ENCODE measurements around the gene NDOR1.

NDOR1 gene

GRCh38 chr9:137160054-137160425 is 45.5 kb upstream of the NDOR1 start:
- DNase-seq (ENCODE audit: low read depth) = no peak
- TF ChIP-seq CTCF (IDR thresholded peaks at IDR 0.05; ENCODE audit: control insufficient read depth, extremely low read depth, insufficient read depth) = no peak
- H3K4me3 ChIP-seq (ENCODE audit: low read depth, low read length) = no peak overlapping the region

- no peak for TF ChIP-seq CTCF (IDR thresholded peaks at IDR 0.05; ENCODE audit: control insufficient read depth, extremely low read depth, insufficient read depth)
- DNase-seq (ENCODE audit: low read depth) = no peak
- H3K4me3 ChIP-seq (ENCODE audit: low read depth, low read length) = no peak overlapping the region
Measured at GRCh38 chr9:137160716-137161557, 44.6 kb upstream of the NDOR1 start.

GRCh38 chr9:137161558-137162486 is 43.7 kb upstream of the NDOR1 start:
- H3K4me3 ChIP-seq (ENCODE audit: low read depth, low read length) = no peak overlapping the region
- no peak for DNase-seq (ENCODE audit: low read depth)
- TF ChIP-seq CTCF (IDR thresholded peaks at IDR 0.05; ENCODE audit: control insufficient read depth, extremely low read depth, insufficient read depth) = no peak

- no peak overlapping the region for H3K4me3 ChIP-seq (ENCODE audit: low read depth, low read length)
- no peak for TF ChIP-seq CTCF (IDR thresholded peaks at IDR 0.05; ENCODE audit: control insufficient read depth, extremely low read depth, insufficient read depth)
- no peak for DNase-seq (ENCODE audit: low read depth)
Measured at GRCh38 chr9:137162505-137163364, 42.8 kb upstream of the NDOR1 start.

- no peak for TF ChIP-seq CTCF (IDR thresholded peaks at IDR 0.05; ENCODE audit: control insufficient read depth, extremely low read depth, insufficient read depth)
- no peak overlapping the region for H3K4me3 ChIP-seq (ENCODE audit: low read depth, low read length)
- no peak for DNase-seq (ENCODE audit: low read depth)
Measured at GRCh38 chr9:137163365-137163715, 42.2 kb upstream of the NDOR1 start.

GRCh38 chr9:137163805-137164204 is 41.7 kb upstream of the NDOR1 start:
- no peak for DNase-seq (ENCODE audit: low read depth)
- no peak for TF ChIP-seq CTCF (IDR thresholded peaks at IDR 0.05; ENCODE audit: control insufficient read depth, extremely low read depth, insufficient read depth)
- no peak overlapping the region for H3K4me3 ChIP-seq (ENCODE audit: low read depth, low read length)

All from LNCaP clone FGC (cell line).